Stimulated activated CD8-positive, alpha-beta memory T cell treated with anti-CD3 and anti-CD28 coated beads, Interleukin-15, amount 100 ng/mL, for 1 hour (primary cell): ENCODE results near the gene EDN2.

ENCODE experiments used
- DNase-seq: peaks from one replicate; pipeline ENCODE4 v3.0.0-alpha.2; 2020; ENCODE audit warnings: low read depth

EDN2 gene

DNA sequence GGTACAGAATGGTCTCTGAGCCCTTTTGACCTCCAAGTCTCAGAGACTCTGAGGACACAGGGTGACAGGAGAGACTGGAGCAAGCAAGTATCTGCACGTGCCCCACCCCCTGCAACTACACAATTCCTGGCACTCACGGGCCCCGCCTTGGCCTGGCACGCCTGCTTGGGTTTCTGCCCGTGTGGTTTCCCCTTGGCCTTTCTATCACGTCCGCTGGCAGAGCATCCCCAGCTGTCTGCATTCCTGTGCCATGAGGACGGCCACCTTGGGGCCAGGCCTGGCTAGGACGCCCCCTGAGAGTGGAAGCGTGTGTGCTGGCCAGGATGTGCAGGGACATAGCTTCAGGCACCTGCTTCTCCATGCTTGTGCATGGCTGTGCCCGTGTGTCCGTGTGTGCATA lies 14.3 kb upstream of the EDN2 start:
- DNase-seq, result no peak

GRCh38 chr1:41498391-41498790 lies 13.9 kb upstream of the EDN2 start:
- no peak for DNase-seq

- DNase-seq, result no peak
These were observed 13.1 kb upstream of the EDN2 start for GRCh38 chr1:41497461-41498030.

DNA sequence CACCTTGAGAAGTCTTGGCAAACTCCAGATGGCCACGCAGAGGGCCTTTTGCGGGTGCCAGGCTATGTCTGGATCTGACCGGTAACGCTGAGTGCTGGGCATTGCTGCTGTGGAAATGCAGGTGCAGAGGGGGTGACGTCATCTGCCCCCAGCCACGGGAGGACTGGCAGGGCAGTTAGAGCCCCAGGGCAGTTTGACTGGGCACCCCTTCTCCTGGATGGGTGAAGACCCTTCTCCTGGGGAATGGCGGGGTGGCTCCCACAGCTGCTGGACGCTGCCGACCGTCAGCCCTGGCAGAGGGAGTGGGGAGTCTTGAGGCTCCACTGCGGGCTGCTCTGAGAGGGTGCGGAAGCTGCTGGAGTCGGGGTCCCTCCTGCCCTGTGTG lies 12.6 kb upstream of the EDN2 start:
- no peak for DNase-seq

- no peak for DNase-seq
These were observed 11.9 kb upstream of the EDN2 start for GRCh38 chr1:41496080-41497055.

DNA sequence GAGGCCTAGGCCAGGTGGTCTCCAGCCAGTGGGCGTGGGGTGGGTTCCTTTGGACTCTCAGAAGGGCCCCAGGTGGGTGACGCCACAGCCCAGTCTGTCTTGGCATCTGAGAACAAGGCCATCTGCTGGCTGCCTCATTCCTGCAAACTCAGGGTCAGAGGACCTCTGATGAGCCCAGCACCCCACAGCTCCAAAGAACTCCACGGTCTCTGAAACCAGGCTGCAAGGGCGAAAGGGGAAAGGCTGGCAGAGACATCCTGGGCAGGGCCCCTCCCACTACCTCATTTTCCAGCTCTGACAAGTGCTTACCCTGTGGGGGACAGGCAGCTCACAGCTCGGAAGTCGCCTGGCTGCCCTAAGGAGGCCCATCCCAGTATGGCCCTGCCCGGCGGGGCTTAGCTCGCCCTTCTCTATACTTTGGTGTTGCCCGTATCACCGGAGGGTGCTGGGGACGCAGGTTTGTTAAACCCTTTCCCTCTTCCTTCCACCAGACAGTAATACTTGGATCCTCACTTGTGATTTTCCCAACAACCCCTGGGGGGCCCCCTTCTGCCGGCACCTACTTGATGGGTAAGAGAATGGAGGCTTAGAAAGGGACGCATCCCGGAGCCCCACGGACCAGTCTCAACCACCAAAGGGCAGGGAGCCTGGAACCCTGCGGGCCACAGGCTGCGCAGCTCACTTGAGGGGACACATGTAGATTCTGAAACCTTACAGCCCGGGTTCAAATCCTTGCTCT lies 10.9 kb upstream of the EDN2 start:
- DNase-seq, result no peak

DNA sequence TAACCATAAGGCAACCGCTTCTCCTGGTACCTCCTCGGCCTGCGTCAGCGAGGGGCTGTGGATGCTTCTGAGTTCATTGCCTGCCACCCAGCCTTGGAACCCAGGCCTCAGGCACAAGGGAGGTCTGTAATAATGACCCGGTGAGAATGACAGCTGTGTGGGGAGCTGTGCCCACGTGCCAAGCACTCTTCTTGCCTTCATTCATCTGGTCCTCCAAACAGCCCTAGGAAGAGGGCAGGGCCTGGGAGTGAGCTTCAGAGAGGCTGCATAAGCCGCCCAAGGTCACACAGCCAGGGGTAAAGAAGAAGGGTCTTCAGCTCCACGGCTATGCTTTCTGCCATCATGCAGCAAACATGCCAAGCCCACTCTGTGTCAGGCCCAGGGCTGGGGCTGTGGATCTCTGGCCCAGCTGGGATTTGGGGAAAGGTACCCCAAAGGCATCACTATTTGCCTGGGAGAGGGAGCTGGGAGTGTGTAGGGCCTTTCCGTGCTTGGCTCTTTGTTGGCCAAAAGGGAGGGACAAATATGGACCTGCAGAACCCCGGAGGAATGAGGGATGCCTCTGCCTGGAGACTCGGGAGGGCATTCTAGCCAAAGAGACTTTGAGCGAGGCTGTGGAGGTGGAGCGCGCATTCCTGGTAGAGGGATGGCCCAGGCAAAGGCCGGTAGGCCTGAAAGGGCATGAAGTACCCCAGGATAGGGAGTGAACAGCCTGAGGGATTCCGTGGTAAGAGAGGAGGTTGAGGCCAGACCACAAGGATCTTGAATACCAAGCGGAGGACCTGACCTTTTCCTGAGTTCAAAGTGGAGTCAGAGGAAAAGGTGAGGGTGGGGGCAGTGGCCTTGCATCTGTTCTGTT lies 10.1 kb upstream of the EDN2 start:
- DNase-seq, result no peak

GRCh38 chr1:41493626-41494350 lies 9.3 kb upstream of the EDN2 start:
- DNase-seq, result no peak

GRCh38 chr1:41493117-41493536 lies 8.6 kb upstream of the EDN2 start:
- no peak for DNase-seq

DNA sequence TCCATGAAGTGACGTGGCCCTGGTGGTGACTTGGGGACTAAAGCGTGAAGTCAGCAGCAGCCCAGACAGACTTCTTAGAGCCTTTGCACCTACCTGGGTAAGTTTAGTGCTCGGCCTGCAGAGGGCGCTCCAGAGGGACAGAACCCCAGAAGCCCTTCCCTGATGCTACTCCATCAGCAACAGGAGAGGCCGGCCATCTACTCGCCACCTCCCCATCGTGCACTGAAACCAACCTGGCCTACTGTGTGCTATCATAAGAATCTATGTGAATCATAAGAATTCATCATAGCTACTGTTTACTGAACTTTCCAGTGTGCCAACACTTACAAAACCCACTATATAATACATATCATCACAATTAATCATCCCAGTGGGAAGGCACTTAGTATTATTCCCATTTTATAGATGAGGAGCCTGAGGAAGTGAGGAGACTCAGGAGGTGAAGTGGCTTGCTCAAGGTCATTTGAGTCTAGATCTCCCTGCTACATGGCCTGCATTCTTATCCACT lies 7.9 kb upstream of the EDN2 start:
- DNase-seq, result no peak

DNA sequence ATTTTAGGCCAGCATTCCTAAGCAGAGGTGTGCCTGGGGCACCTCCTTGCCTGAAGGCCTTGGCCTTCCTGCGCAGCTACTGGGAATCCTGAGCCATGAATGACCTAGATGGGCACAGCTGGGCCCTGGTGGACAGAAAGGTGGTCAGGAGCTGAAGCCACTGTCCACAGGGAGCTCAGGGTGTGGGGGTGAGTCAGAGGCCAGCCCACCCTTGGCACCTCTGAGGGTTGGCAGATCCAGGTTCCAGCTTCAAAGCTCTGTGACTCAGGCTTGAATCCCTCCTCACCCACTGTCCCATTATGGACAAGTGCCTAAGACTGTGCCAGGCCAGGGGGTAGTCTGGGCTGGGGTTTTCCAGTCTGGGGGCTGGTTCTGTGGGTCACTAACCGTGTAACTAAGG lies 6.4 kb upstream of the EDN2 start:
- DNase-seq, result no peak

GRCh38 chr1:41489561-41489960 lies 5.1 kb upstream of the EDN2 start:
- no peak for DNase-seq

DNA sequence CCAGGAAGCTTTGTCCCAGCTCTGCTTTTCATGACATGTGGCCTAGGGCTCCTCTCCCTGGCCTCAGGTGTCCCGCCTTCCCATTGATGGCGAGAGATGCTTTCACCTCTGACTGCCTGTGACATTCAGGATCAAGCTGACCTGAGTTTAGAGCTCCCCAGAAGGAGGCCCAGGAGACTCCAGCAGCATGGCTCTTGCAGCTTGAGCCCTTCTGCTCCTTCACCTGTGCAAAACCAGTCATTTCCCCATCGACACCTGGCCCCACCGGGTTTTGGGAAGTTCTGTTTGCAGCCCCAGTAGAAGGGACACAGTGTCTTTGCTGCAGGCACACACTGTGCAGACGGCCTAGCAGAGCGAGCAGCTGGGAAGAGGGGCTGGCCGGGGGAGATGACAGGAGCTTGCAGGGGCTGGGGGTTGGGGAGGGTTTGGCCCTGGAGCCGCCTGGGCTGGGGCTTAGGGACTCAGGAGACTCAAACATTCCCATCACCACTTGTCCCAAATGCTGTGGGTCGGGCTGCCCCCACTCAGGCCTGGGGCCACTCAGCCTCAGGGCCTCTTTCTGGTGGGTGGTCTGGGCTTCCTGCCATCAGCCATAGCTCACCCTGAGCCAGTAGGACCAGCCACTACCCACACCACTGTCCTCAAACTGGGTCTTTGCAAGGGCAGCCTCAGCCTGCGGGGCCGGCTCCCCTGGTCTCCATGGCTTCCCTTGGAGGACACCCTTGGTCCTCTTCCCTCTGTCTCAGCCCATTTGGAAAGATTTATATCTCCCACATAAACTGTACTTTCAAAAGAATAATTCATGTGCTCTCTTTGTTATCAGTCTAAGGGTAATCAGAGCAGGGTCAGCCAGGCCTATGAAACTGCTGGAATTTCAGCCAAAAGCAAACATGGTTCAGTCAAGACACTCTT lies 3.8 kb upstream of the EDN2 start:
- no peak for DNase-seq

DNA sequence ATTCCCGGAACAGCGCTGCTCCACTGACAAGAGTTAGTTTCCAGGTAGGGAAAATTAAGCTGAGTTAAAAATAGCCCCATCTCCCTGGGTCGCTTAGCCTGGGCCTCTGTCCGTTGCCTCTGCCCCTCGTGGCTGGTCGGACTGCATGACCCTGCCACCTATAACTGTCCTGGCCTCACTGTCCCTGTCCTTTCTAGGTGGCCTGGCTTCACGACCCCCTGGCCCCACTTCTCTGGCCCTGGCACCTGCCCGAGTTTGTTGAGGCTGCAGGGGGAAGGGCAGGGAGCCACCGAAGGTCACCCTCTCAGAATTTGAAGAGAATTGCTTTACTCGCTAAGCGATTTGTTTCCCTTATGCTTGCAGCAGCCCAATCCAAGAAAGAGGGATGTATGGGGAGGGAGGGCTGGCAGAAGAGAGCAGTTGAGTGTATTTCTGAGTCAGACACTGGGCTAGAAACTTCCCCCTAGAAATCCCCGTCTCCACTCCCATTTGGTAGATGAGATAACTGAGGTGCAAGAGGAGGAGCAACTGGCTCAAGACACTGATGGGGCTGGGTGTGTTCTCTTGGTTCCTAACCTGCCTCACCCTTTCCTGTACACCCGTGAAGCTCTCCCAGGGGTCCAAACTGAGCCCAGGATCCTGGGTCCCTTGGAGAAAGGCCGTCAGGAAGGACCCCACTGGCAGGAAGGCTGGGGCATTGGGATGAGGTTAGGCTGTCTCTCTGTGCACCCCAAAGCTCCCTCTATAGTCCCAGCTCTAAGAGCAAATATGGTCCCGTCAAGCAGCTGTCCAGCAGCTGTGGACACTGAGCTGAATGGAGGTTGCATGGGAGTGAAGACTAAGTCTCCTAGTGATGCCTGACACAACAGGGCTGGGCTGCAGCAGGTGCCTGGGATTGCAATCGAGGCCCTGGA lies 2.9 kb upstream of the EDN2 start:
- DNase-seq, result no peak

DNA sequence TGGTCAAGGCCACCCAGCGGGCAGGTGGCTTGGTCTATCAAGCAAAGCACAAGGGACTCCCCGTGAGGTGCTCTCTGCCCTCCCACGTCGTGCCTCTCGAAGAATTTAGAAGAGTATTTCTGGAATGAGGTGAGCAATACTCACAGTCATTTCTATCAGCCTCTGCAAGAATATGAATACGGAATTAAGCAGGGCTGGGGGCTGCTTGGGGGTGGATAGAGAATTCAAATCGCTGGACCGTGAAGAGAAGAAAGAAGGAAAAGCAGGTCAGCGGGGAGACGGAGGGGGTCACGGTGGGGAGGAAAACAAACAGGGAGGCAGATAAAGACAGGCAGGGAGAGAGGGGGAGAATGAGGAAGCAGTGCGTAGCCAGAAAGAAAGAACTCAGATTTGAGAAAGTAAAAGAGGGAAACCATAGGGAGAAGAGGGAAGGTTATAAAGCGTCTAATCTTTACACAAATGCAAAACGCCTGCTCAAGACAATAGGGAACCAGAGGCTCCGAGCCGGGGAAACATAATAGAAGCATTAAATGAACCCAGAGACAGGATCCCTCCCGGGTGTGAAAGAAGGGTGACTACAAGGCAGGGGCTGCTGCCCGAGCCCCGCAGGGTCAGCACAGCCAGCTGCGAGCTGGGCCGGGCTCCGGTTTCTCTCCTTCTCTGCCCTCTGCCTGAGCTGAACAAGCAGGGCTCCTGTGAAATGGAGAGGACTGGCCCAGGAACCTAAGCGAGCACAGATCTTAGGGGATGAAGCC lies 2.1 kb upstream of the EDN2 start:
- no peak for DNase-seq

- DNase-seq, result no peak
These were observed 1.5 kb upstream of the EDN2 start for GRCh38 chr1:41486053-41486370.

GRCh38 chr1:41485605-41486004 lies 1.1 kb upstream of the EDN2 start:
- DNase-seq, result no peak

DNA sequence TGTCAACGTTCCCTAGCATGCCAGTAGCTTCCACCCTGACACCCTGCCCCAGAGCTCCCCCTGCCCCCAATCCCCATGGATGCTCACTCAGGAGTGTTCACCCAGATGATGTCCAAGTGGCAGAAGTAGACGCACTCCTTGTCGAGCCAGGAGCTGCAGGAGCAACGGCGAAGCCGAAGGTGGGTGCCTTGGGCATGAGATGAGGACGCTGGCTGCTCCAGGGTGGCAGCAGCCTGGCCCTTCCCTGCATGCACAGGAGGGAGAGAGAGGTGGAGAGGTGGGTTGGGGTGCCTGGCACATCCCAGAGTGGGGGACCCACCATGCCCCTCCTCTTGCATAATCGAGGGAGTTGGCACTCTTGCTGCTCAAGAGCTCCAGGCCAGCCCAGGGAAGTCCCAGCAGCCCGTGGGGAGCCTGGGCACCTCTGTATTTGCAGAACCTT lies 502 bp downstream of the EDN2 start:
- no peak for DNase-seq
